GM19324 (cell line): ENCODE measurements around the gene RANBP9.

ENCODE experiments used
- ATAC-seq: cut with Tn5 transposase; IDR thresholded peaks from one replicate; pipeline ENCODE4 v1.9.1; 2021; ENCODE audit warnings: mild to moderate bottlenecking, moderate library complexity; ENCODE audit not compliant: unreplicated experiment, low FRiP score

Gene RANBP9

DNA sequence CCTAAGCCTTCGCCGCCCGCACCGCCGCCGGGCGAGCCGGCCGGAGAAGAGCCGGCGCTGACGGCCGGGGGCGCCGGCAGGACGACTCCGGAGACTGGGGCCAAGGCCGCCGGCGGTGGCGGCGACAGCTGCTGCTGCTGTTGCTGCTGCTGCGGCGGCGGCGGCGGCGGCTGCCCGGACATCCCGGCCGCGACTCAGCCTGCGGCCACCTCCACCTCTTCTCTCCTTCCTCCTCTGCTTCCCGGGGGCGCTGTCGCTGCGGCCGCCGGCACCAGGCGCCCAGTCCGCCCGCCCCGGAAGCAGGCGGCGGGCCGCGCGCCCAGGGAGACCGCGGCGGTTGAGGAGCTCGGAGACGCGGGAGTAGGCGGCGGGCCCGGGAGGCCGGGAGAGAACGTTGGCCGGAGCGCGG lies 307 bp downstream of the RANBP9 start:
- ATAC-seq = peak; percentile 63

DNA sequence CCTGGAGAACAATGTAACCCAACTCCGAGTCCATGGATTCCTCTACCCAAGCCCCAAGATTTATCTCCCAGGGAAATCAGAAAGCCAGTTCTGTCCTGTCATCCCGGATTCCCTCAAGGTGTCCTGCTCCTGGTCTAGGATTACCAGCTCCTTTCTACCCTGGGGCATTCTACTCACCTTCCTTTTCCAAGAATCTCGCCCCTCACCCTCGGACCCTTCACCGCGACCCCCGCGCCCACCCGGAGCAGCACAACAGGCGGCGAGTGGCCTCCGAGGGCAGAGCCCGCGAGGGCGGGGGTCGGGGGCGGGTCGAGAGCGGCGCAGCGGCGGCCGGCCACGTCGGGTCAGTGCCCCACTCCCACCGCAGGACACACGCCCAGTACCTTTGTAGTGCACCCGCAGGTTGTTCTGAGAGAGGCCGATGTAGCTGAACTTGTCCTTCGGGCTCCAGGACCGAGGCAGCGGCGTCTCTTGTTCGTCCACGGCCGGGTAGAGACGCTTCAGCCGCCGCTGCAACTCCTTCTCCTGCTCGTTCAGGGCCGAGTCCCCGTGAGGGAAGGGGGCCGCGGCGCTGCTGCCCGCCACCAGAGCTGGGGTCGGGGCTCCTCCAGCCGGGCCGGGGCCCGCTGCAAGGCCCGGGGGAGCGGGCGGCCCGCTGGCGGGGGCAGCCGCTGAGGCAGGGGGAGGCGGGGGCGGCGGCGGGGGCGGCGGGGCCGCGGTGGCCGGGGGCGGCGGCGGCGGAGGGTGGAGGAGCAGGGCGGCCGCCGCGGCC lies 897 bp downstream of the RANBP9 start:
- ATAC-seq = peak; percentile 9

DNA sequence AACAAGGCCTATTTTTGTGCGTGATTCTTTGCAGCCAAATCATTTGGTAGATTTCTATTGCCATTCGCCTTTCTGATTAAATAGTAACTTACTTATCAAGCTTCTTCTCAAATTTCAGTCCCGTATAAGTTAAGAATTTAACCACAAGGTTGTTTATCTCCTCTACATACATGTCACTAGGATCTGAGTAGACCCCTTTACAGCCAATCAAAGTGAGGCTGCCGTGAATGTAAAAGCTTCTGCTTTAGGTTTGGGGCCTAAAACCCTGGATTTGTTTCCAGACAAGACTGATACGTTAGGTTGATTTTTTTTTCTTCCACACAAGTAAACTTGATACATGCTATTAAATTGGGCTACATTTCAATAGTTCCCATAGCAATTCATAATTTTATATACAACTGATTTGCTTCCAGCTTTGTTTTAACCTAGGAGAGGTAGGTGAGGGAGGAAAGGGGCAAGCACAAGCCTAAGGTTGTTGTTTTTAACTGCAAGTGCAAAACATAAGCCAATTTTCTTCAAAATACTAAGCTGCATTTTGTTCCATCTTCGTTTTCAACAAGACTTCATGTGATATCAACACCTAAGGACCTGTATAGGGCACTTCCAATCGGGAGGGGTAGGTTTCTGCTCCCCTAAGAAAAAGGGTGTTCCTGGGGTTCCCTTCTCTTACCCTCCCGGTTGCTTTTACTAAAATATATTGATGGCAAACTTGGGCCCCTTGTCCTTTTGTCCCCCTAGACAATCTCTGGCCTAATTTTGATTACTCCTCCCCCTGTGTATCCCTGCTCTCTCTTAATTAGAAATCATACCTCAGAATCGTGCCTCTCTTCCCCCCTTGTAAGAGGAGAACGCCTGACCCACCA lies 1.7 kb downstream of the RANBP9 start:
- ATAC-seq = no peak

DNA sequence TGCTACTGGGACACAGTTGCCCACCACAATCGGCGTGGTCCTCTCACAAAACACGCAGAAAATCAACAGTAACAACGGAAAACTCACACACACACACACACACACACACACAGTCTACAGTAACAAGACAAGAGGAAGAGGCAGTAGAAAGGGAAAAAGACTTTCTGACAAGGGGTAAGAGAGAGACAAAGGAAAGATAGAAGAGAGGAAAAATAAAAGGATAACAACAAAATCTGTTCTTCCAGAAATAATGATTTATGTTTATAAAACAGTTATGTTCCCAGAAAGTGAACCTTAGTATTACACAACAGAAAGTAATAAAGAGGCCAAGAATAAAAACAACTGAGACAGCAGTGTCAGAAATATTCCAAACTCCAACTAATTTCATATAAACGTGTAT lies 2.9 kb downstream of the RANBP9 start:
- ATAC-seq = no peak

DNA sequence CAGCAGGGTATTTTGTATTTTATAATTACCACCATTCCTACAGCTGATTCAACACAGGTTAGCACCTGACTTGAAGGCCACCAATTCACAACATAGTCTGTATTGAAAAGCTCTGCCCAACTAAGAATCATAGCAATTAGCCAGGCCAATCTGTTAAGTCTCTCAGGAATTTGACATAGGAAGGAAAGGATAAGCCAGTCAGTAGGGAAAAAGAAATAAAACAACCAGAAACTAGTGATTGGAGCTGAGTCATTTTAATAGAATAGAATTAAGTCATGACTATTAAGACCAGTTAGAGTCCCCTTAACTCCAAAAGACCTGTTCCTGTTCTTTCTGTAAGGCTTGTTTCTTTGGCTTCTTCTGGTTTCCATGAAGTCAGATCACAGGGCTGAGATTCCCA lies 8.1 kb downstream of the RANBP9 start:
- no peak for ATAC-seq

DNA sequence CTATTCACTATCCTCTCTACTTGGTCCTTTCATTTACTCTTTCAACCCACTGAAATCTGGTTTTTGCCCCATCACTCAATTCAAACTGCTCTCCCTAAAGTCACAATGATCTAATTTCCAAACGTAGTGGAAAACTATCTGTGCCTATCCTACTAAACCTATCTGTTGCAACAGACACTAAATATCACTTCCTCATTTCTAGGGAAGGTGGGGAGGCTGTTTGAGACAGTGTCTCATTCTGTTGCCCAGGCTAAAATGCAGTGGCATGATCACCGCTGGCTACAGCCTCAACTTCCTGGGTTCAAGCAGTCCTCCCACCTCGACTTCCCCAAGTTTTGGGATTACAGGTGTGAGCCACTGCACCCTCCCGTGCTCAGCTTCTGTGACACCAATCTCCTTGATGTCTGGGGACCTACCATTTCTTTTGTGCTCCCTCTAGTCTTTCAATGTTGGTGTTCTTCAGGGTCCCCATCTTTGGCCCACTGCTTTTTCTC lies 8.8 kb downstream of the RANBP9 start:
- ATAC-seq = no peak

DNA sequence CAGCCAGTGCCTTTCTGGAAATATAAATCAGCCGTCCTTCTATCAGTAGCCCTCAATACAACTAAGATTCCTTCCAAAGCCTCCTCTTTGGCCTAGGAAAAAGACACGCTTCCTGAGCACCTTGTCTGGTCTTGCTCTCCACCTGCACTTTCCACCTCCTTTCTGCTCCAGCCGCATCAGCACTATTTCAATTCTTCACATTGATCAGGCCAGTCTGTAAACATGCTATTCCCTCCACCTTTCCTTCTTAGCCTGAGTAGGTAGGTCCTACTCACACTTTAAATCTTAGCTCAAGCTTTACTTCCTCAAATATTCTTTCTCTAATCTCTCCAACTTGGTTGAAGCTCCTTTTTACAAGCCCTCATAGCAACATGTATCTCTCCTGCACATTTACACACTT lies 11.4 kb downstream of the RANBP9 start:
- no peak for ATAC-seq

DNA sequence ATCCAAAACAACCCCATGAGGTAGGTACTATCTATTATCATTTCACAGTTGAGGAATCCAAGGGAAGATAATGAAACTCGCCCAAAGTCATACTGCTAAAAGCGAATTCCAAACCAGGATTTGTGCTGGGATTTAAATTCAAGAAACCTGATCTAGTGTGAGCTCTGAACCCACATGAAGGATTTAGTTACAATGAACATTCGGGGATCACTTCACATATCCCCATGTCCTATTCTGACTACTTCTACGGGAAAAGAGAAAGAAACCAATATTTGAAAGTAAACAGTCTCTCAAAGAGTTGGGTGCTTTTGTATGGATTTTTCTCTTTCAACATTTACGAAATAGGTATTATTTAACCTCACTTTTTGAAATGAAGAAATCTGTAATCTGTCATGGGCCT lies 12.9 kb downstream of the RANBP9 start:
- no peak for ATAC-seq

DNA sequence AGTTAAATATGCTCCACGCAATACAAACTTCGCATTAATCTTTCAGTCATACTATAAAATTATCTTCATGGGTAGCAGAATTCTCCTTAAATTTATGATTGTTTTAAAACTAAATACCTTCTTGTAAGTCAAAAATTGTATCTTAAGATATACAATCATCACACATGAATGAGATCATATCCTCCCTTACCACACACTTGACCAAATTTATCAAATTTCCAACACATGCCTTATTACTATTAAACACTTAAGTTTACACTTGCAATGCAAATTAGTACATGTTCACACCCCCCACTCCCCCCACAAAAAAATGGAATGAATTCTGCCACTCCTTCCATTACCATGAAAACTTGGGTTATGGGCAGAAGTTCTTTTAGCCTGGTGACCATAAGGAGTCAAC lies 13.8 kb downstream of the RANBP9 start:
- no peak for ATAC-seq

DNA sequence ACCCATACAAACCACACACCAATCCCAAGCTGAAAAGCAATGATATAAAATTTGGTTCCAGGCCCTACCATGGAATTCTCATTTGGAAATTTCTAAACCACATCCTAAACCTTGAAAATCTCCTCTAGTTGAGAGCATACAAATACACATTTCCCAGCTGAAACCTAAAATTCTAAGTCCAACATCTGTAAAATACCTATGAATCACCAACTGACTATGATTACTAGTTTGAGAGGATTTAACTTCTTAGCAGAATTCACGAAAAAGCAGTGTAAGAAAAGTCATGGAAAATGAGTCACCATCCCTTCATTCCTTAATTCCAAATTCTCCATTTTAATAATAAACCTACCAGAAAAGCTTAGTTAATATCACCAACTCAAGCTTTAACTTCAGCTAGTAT lies 15.4 kb downstream of the RANBP9 start:
- ATAC-seq = no peak

DNA sequence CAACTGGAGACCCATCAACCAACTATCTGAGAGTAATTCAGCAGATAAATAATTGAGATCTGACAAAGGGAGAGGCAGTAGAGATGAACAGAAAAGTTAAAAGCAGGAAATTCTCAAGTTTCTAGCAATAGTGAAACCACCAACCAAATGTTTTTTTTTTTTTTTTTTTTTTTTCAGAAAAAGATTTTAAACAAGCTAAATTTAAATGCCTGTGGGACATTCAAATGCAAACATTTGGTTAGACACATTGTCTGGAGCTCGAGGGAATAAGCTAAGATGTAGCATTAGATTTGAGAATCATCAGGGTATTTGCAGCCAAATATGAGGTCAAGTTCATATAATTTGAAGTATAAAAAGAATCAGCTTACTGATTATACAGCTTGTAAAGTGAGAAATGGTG lies 16.4 kb downstream of the RANBP9 start:
- ATAC-seq = no peak

DNA sequence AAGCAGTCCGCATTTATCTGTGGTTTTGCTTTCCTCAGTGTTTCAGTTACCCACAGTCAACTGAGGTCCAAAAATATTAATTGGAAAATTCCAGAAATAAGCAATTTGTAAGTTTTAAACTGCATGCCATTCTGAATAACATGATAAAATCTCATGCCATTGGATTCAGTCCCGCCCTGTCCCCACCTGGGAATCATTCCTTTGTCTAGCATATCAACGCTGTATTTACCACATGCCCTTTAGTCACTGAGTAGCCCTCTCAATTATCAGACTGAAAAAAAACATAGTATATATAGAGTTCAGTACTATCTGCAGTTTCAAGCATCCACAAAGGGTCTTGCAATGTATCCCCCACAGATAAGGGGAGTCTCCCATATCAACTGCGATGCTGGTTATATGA lies 17.1 kb downstream of the RANBP9 start:
- ATAC-seq = no peak

DNA sequence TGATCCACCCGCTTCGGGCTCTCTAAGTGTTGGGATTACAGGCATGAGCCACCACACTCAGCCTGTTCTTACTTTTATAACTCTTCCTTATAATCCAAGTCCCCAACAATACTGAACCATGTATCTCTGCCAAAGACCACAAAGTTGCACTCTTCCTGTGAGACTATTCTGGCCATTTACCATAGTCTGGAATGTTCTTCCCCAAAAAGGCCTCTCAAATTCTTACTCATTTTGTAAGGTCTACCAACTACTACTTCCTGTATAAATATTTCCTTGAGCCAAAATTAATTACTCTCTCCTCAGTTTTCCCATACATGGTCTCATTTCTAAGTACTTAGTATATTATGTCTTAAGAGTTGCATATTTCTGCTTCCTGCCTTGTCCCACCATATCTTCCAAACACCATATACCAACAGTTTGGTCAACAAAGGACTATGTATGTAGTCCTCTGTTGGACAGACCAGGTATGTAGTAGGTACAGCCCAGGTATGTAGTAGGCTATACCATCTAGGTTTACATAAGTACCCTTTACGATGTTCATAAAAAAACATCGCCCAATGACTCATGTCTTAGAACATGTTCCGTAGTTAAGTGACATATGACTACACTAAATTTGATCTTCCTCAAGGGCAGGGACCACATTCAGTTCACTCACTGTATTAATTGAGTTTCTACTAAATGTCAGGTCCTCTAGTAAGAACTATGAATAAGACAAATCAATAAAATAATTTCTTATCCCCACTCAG lies 22.0 kb downstream of the RANBP9 start:
- no peak for ATAC-seq

DNA sequence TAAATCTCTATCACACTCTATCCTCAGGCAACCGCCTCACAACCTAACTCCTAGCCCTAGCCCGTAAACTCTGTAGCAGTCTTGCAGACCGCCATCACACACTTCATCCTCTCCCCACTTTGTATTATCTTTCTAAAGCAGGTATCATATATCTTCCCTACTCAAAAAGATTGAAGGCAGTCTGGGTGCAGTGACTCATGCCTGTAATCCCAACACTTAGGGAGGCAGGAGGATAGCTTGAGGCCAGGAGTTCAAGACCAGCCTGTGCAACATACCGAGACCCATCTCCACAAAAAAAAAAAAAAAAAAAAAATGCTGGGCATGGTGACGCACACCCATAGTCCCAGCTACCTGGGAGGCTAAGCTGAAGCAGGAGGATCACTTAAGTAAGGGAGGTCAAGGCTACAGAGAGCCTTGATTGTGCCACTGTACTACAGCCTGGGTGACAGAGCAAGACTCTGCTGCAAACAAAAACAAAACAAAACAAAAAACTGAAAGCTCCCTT lies 22.9 kb downstream of the RANBP9 start:
- no peak for ATAC-seq

DNA sequence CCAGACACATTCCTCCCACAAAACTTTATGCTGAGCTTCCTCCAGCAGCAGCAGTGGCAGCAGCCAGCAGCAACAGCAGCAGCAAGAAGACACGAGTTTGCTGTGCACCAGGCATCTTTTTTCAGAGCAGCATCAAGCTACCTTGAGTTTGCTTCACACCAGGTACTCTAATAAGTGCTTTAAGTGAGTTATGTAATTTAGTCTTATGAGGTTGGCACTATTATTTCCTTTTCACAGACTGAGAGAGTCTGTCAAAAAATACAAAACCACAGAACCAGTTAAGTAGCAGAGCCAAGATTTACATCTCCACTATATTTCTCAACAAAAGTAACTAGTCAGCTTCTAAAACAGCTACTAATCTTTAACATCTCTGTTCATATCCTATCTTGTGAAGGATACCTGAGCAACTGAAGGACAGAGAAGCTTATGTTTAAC lies 23.7 kb downstream of the RANBP9 start:
- no peak for ATAC-seq

DNA sequence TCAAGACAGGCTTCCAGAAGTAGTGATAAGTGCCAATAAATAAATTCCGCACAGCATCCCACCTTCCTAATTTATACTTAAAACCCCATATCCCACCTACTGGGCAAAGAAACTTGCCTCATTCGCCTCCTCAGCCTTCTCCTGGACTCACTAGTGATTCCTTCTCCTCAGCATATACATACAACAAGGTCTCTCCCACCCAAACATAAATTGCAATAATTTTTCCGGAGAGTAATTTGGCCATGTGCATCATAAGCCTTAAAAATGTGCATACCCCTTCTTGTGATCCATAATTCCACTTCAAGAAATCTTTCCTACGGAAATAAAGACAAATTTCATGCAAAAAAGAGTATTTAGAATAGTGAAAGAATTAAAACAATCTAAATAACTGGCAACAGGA lies 26.8 kb downstream of the RANBP9 start:
- no peak for ATAC-seq

DNA sequence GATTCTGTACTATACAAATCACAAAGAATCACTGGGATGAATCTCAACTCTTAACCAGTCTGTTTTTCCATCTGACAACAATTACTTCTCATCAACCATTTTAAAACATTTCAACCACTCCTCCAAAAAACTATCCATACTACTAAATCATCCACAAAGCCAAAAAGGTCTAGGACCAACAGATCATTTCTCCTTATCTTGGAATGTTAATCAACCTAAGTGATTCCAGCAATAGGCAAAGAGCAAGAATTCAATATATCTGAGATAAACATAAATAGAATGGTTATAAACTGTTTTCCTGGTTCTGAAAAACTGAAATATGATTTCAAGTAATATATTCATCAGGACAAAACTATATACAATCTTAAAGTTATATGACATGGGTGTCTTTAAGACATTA lies 28.6 kb downstream of the RANBP9 start:
- no peak for ATAC-seq

DNA sequence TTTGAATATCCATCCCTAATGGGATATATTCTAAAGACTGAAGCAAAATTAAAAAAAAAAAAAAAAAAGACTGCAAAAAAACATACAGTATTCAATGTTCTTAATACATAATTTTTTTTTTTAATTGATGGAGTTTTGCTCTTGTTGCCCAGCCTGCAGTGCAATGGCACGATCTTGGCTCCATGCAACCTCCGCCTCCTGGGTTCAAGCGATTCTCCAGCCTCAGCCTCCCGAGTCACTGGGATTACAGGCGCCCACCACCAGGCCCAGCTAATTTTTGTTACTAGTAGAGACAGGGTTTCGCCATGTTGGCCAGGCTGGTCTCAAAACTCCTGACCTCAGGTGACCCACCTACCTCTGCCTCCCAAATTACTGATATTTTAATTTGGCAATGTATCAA lies 29.3 kb downstream of the RANBP9 start:
- no peak for ATAC-seq

DNA sequence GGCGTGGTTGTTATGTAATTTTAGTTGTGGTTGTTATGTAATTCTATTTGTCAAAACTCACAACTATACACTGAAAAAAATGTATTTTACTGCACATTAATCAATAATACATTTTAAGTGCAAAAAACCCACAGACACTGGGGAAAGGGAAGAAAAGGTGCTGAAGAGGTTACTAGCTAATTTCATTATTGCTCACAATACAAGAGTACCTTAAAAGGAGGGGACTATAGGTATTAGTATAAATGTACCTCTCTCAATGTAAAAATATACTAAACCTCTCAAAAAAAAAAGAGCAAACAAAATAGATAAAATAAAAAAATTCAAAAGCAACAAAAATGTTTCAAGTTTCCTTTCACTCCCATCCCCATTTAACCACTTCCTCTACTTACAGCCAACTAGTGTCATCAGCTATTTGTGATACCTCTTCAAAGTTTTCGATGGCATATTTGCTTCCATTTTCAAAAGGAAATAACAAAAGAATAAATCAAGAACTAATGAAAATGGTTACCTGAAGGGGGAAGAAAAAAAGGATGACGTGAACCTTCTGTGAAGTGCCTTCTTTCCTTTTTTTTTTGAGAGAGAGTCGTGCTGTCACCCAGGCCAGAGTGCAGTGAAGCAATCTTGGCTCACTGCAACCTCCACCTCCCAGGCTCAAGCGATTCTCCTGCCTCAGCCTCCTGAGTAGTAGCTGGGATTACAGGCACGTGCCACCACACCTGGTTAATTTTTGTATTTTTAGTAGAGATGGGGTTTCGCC lies 30.2 kb downstream of the RANBP9 start:
- ATAC-seq = no peak

DNA sequence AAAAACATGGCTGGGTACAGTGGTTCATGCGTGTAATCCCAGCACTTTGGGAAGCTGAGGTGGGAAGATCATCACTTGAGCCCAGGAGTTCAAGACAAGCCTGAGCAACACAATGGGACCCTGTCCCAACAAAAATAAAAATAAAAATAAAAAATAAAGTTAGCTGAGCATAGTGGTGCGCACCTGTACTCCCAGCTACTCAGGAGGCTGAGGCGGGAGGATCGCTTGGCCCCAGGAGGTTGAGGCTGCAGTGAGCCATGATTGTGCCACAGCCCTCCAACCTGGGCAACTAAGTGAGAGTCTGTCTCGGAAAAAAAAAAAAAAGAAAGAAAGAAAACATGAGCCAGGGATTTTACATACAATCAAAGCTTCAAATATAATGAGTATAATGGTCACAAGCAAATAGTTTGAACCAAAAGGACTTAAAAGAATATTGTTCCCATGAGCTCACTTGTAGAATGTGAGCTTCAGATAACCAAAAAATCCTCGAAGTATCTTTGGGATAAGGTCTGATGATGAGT lies 31.1 kb downstream of the RANBP9 start:
- ATAC-seq = no peak
